ENCODE results near the gene LRIT1. TPM values are rescaled to one million over a fixed set of nuclear protein-coding genes. Genes with fewer than 3 reads are reported as not detected.

The LRIT1 gene
- total RNA-seq, 2 experiments from 2014 or later = not detected

DNA sequence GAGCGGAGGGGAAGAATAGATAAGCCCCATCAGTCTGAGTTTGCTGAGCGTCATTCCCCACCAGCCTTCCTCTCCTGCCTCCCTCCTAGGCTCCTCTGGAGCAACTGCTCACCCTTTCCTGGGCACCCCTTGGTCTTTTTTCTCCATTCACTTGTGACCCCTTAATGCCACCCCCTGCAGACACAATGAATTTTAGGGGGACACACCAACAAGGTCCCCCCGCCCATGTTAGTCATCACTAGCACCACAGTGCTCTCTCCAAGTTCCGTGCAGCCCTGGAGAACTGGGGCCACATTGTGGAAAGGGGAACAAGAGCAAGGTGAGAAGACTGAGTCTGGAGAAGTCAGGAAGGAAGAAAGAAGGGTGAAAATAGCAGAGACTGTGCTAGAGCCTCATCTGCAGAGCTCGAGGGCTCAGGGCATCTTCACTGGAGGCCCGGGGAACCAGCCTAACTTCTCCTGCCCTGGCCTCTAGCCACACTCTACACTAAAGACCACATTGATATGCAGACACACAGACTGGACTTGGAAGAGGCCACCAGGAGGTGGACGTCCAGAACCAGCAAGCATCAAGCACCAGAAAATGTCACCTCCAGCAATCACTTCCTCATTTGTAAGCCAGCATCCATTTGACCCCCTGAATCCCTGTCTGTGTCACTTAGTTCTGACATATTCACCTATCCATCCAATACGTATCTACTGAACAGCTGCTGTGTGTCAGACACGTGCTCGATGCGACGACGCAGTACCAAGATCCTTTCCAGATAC, 21.0 kb upstream of the LRIT1 start:
- no peak for ATAC-seq (ENCODE audit: poor library complexity)
- no peak overlapping the region for H3K4me3 ChIP-seq (ENCODE audit: low read length)
- no peaks in the 10 kb centered on the region for H3K9me3 Mint-ChIP-seq
- no peak for TF ChIP-seq CTCF (IDR thresholded peaks at IDR 0.05)
- H3K36me3 ChIP-seq (ENCODE audit: insufficient read depth, low read length) = no peaks in the 10 kb centered on the region
- H3K9me3 ChIP-seq (ENCODE audit: control insufficient read depth in 1 of 2, insufficient read depth in 1 of 2, low read length in 2 of 2) = peaks cover 0 to under 1% of the 10 kb centered on the region in 2 experiments
- ChIA-PET POLR2A (no interaction called here), CTCF (interaction anchor here (3.0 kb wide), 1 partner anchor 276 kb away, joined by 46 read pairs; no protein-coding TSS in a partner anchor)
- H3K4me1 Mint-ChIP-seq (ENCODE audit: low read depth) = peaks cover 1% of the 10 kb centered on the region
- H3K27me3 ChIP-seq (ENCODE audit: control insufficient read depth in 1 of 2, insufficient read depth in 2 of 2, low read length in 2 of 2) = peaks cover 6 to 14% of the 10 kb centered on the region in 2 experiments
- peaks cover 53% of the 10 kb centered on the region for H3K27me3 Mint-ChIP-seq
- H3K27ac ChIP-seq (ENCODE audit: low read depth in 1 of 2, low read length in 2 of 2) = no peak overlapping the region
- peaks cover 6% of the 10 kb centered on the region for H3K4me1 ChIP-seq (ENCODE audit: insufficient read depth, low read length)
- H3K36me3 Mint-ChIP-seq (ENCODE audit: low read depth) = no peaks in the 10 kb centered on the region
- no peak overlapping the region for H3K27ac Mint-ChIP-seq
- DNase-seq = no peak
- H3K4me3 Mint-ChIP-seq = no peak overlapping the region
- intact Hi-C loops (cut with DNase I, micrococcal nuclease) = loop anchor here in 1 of 2 experiments (10.0 kb wide), 1 partner anchor 172 kb away; no protein-coding TSS in a partner anchor

- H3K36me3 Mint-ChIP-seq (ENCODE audit: low read depth) = no peaks in the 10 kb centered on the region
- intact Hi-C loops (cut with DNase I, micrococcal nuclease) = loop anchor here in 1 of 2 experiments (10.0 kb wide), 1 partner anchor 173 kb away; no protein-coding TSS in a partner anchor
- no peaks in the 10 kb centered on the region for H3K9me3 Mint-ChIP-seq
- Histone ChIP-seq H3K4me3 (ENCODE audit: low read length) (no peak overlapping the region), H3K4me1 (ENCODE audit: insufficient read depth, low read length) (peaks cover 13% of the 10 kb centered on the region), H3K27me3 (ENCODE audit: control insufficient read depth in 1 of 2, insufficient read depth in 2 of 2, low read length in 2 of 2) (peaks cover 8 to 16% of the 10 kb centered on the region in 2 experiments), H3K9me3 (ENCODE audit: control insufficient read depth in 1 of 2, insufficient read depth in 1 of 2, low read length in 2 of 2) (peaks cover 0 to 4% of the 10 kb centered on the region in 2 experiments), H3K27ac (ENCODE audit: low read depth in 1 of 2, low read length in 2 of 2) (no peak overlapping the region), H3K36me3 (ENCODE audit: insufficient read depth, low read length) (no peaks in the 10 kb centered on the region)
- H3K4me1 Mint-ChIP-seq (ENCODE audit: low read depth) = peaks cover 4% of the 10 kb centered on the region
- ChIA-PET POLR2A (no interaction called here), CTCF (no interaction called here)
- ATAC-seq (ENCODE audit: poor library complexity) (no peak), DNase-seq (no peak)
- H3K27ac Mint-ChIP-seq = no peak overlapping the region
- H3K27me3 Mint-ChIP-seq = peaks cover 61% of the 10 kb centered on the region
- TF ChIP-seq CTCF (IDR thresholded peaks at IDR 0.05) = no peak
- no peak overlapping the region for H3K4me3 Mint-ChIP-seq
These were observed 20.0 kb upstream of the LRIT1 start for GRCh38 chr10:84261236-84261915.

DNA sequence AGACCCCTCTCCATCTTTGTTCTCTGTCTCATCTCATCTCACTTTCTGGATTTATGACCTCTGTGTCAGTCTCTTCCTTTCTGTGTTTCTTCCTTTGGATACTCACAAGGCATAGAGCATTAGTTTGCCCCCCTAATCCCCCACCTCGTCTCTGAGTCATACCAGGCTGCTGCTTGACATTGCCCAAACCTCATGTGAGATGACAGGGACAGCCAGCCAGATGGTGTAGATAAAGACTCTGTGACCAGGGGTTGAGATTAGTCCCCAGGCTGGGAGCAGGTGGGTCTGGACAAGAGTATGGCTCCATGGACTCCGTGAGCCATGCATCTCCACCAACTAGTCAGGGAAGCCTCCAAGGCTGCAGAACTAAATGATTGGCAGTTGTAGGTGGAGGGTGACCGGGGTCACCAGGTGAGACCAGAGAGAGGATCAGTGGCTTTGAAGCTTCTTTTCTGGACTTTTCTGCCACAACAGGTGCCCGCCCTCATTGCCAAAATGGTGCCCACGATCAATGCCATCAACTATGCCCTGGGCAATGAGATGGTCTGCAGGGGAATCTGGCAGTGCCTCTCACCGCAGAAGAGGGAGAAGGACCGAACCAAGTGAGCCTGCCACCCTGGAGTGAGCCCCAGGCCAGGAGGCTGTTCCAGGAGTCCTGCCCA, 16.8 kb upstream of the LRIT1 start:
- DNase-seq (no peak), ATAC-seq (ENCODE audit: poor library complexity) (no peak)
- Mint-ChIP-seq H3K27ac (no peak overlapping the region), H3K4me1 (ENCODE audit: low read depth) (peaks cover 4% of the 10 kb centered on the region), H3K27me3 (peaks cover 53% of the 10 kb centered on the region), H3K4me3 (no peak overlapping the region), H3K36me3 (ENCODE audit: low read depth) (no peaks in the 10 kb centered on the region), H3K9me3 (no peaks in the 10 kb centered on the region)
- intact Hi-C loops (cut with DNase I, micrococcal nuclease) = no loop called here
- Histone ChIP-seq H3K9me3 (ENCODE audit: control insufficient read depth in 1 of 2, insufficient read depth in 1 of 2, low read length in 2 of 2) (peaks cover 0 to 4% of the 10 kb centered on the region in 2 experiments), H3K4me3 (ENCODE audit: low read length) (no peak overlapping the region), H3K27me3 (ENCODE audit: control insufficient read depth in 1 of 2, insufficient read depth in 2 of 2, low read length in 2 of 2) (peaks cover 8 to 9% of the 10 kb centered on the region in 2 experiments), H3K36me3 (ENCODE audit: insufficient read depth, low read length) (no peaks in the 10 kb centered on the region), H3K4me1 (ENCODE audit: insufficient read depth, low read length) (peaks cover 7% of the 10 kb centered on the region), H3K27ac (ENCODE audit: low read depth in 1 of 2, low read length in 2 of 2) (no peak overlapping the region)
- ChIA-PET CTCF (no interaction called here), POLR2A (no interaction called here)
- no peak for TF ChIP-seq CTCF (IDR thresholded peaks at IDR 0.05)

Measured in CD4-positive, alpha-beta T cell (primary cell).